Measurements from ENCODE around the gene INTS3. TPM values are rescaled to one million over a fixed set of nuclear protein-coding genes. Genes with fewer than 3 reads are reported as not detected.

Gene INTS3, protein sequence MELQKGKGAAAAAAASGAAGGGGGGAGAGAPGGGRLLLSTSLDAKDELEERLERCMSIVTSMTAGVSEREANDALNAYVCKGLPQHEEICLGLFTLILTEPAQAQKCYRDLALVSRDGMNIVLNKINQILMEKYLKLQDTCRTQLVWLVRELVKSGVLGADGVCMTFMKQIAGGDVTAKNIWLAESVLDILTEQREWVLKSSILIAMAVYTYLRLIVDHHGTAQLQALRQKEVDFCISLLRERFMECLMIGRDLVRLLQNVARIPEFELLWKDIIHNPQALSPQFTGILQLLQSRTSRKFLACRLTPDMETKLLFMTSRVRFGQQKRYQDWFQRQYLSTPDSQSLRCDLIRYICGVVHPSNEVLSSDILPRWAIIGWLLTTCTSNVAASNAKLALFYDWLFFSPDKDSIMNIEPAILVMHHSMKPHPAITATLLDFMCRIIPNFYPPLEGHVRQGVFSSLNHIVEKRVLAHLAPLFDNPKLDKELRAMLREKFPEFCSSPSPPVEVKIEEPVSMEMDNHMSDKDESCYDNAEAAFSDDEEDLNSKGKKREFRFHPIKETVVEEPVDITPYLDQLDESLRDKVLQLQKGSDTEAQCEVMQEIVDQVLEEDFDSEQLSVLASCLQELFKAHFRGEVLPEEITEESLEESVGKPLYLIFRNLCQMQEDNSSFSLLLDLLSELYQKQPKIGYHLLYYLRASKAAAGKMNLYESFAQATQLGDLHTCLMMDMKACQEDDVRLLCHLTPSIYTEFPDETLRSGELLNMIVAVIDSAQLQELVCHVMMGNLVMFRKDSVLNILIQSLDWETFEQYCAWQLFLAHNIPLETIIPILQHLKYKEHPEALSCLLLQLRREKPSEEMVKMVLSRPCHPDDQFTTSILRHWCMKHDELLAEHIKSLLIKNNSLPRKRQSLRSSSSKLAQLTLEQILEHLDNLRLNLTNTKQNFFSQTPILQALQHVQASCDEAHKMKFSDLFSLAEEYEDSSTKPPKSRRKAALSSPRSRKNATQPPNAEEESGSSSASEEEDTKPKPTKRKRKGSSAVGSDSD
- 10 to 100 TPM; 17.8 to 31.3 (median 28.0) TPM for polyA plus RNA-seq

GRCh38 chr1:153727463-153728304 is at the start of gene INTS3:
Gene INTS3, plus strand, starts transcription at chr1:153728050. Its CDS starts 585 bp downstream, at chr1:153728635.
- 0 to 1% (median 1%) methylated on average over 41 to 49 of the region's 49 CpGs for WGBS, 3 donors
- peak within 1 kb of the TSS; percentile 94 for H3K27ac ChIP-seq (ENCODE audit: low read depth, low read length)

DNA sequence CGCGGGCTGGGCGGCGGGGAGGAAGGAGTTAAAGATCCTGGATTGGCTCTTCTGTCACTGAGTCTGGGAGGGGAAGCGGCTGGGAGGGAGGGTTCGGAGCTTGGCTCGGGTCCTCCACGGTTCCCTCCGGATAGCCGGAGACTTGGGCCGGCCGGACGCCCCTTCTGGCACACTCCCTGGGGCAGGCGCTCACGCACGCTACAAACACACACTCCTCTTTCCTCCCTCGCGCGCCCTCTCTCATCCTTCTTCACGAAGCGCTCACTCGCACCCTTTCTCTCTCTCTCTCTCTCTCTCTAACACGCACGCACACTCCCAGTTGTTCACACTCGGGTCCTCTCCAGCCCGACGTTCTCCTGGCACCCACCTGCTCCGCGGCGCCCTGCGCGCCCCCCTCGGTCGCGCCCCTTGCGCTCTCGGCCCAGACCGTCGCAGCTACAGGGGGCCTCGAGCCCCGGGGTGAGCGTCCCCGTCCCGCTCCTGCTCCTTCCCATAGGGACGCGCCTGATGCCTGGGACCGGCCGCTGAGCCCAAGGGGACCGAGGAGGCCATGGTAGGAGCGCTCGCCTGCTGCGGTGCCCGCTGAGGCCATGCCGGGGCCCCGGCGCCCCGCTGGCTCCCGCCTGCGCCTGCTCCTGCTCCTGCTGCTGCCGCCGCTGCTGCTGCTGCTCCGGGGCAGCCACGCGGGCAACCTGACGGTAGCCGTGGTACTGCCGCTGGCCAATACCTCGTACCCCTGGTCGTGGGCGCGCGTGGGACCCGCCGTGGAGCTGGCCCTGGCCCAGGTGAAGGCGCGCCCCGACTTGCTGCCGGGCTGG is 49.1 kb upstream of the INTS3 start, which contains the start of gene NPR1:
Gene NPR1, plus strand, starts transcription at position 170 of the 818 bp plus-strand sequence. Its CDS starts 421 bp downstream, at position 591.
- WGBS, 3 donors, result 1% methylated on average over 65 to 78 of the region's 78 CpGs

DNA sequence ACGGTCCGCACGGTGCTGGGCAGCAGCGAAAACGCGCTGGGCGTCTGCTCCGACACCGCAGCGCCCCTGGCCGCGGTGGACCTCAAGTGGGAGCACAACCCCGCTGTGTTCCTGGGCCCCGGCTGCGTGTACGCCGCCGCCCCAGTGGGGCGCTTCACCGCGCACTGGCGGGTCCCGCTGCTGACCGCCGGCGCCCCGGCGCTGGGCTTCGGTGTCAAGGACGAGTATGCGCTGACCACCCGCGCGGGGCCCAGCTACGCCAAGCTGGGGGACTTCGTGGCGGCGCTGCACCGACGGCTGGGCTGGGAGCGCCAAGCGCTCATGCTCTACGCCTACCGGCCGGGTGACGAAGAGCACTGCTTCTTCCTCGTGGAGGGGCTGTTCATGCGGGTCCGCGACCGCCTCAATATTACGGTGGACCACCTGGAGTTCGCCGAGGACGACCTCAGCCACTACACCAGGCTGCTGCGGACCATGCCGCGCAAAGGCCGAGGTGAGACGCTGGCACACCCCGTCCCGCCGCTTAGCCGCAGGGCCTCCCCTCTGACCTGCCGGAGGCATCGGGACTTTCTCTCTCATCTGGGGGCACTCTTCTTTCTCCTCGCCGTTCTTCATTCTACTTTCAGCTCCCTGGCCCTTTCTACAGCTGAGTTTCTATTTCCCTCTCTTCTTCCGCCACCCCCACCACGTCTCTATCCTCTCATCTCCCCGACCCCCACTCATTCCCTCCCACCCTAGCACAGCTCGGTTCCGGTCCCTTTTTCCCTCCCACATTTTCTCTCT is 48.3 kb upstream of the INTS3 start:
- H3K27ac ChIP-seq (ENCODE audit: low read depth, low read length), result no peak overlapping the region
- 1 to 6% (median 2%) methylated on average over 68 to 73 of the region's 73 CpGs for WGBS, 3 donors

More for the DNA sequence above, 49.1 kb upstream of the INTS3 start, which contains the start of gene NPR1:
- H3K27ac ChIP-seq (ENCODE audit: low read depth, low read length), result no peak within 1 kb of the TSS

GRCh38 chr1:153680120-153680403 is 47.8 kb upstream of the INTS3 start:
- WGBS, 3 donors, result 13 to 37% (median 14%) methylated on average over 9 to 10 of the region's 10 CpGs

DNA sequence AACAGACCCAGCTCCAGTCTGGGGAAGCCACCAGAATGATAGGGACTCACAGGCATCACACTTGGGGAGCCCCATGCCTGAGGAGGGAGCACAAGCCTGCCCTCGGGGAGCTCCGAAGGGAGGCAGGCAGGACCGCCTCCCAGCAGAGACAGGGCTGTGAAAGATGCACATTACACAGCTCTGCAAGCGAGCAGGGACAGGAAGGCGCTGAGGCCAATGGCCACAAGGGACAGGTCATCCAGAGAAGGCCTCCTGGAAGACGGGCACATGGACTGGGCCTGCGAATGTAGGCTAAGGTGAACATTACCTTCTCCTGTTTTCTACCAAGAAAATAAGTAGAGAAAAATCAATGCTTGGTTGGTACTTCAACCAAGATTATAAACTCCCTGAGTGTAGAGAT is 45.1 kb upstream of the INTS3 start:
- 80 to 90% (median 85%) methylated on average over 7 of the region's 7 CpGs for WGBS, 3 donors
- H3K27ac ChIP-seq (ENCODE audit: low read depth, low read length), result no peak overlapping the region

More at GRCh38 chr1:153680120-153680403, 47.8 kb upstream of the INTS3 start:
- no peak overlapping the region for H3K27ac ChIP-seq (ENCODE audit: low read depth, low read length)

DNA sequence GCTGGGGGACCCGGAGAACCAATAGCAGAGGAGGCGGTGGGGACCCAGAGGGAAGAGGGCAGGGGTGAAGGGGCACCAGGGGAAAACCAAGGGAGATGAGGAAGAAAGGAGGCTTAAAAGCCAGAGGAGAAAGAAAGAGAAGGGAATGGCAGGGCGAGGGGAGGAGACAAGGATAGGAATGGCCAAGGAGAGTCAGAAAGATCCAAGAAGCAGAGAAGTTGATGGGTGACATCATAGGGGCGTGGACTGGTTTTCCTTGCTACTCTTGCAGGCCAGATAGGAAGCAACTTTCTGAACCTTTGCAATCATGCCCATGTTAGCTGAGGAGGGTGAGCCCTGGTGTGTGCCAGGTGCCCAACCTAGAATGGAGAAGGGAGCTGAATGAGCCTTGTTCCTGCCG is 44.0 kb upstream of the INTS3 start:
- H3K27ac ChIP-seq (ENCODE audit: low read depth, low read length), result no peak overlapping the region
- 73 to 86% (median 79%) methylated on average over 5 of the region's 5 CpGs for WGBS, 3 donors

DNA sequence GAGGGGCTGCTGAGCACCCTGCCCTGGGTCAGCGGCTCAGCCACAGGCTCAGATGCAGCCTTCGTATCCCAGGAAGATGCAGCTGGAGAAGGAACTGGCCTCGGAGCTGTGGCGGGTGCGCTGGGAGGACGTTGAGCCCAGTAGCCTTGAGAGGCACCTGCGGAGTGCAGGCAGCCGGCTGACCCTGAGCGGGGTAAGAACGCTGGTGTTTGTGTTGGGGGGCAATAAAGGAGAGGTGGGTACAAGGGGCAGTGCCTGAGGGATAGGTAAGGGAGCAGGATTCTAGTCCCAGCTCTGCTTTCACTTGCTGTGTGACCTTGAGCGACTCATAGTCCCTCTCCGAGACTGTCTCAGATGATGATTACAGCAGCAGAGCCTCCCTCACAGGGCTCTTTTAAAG is 43.0 kb upstream of the INTS3 start:
- H3K27ac ChIP-seq (ENCODE audit: low read depth, low read length), result no peak overlapping the region
- 52 to 92% (median 88%) methylated on average over 12 of the region's 12 CpGs for WGBS, 3 donors

GRCh38 chr1:153685544-153686340 is 42.1 kb upstream of the INTS3 start:
- no peak overlapping the region for H3K27ac ChIP-seq (ENCODE audit: low read depth, low read length)
- WGBS, 3 donors, result 71 to 84% (median 82%) methylated on average over 11 of the region's 11 CpGs

- 80 to 90% (median 84%) methylated on average over 16 of the region's 16 CpGs for WGBS, 3 donors
- no peak overlapping the region for H3K27ac ChIP-seq (ENCODE audit: low read depth, low read length)
Measured at GRCh38 chr1:153687346-153688125, 40.3 kb upstream of the INTS3 start.

- 81 to 88% (median 84%) methylated on average over 7 of the region's 7 CpGs for WGBS, 3 donors
- H3K27ac ChIP-seq (ENCODE audit: low read depth, low read length), result no peak overlapping the region
Measured at GRCh38 chr1:153688276-153688675, 39.6 kb upstream of the INTS3 start.

GRCh38 chr1:153688736-153689328 is 39.0 kb upstream of the INTS3 start:
- 83 to 90% (median 86%) methylated on average over 18 of the region's 18 CpGs for WGBS, 3 donors
- H3K27ac ChIP-seq (ENCODE audit: low read depth, low read length), result no peak overlapping the region

- H3K27ac ChIP-seq (ENCODE audit: low read depth, low read length), result no peak overlapping the region
- 76 to 94% (median 92%) methylated on average over 4 of the region's 4 CpGs for WGBS, 3 donors
Measured at GRCh38 chr1:153693466-153693865, 34.4 kb upstream of the INTS3 start.

DNA sequence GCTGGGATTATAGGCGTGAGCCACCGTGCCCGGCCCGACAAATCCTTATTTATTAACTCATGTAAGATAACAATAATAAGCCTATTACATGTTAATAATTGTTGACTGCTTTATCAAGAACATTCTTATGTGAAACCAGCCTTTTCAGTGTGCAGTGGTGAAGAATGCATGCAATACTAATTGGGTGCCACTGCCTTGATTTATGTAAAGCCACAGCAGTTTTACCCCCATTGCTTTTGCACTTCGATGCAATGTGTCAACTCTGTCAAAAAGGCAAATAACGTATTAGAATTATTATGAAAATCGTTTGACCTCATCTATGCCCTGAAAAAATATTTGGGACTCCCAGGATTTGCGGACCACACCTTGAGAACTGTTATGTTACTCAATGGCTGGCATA is 31.1 kb upstream of the INTS3 start:
- no peak overlapping the region for H3K27ac ChIP-seq (ENCODE audit: low read depth, low read length)
- WGBS, 3 donors, result 56 to 76% (median 76%) methylated on average over 8 of the region's 8 CpGs

DNA sequence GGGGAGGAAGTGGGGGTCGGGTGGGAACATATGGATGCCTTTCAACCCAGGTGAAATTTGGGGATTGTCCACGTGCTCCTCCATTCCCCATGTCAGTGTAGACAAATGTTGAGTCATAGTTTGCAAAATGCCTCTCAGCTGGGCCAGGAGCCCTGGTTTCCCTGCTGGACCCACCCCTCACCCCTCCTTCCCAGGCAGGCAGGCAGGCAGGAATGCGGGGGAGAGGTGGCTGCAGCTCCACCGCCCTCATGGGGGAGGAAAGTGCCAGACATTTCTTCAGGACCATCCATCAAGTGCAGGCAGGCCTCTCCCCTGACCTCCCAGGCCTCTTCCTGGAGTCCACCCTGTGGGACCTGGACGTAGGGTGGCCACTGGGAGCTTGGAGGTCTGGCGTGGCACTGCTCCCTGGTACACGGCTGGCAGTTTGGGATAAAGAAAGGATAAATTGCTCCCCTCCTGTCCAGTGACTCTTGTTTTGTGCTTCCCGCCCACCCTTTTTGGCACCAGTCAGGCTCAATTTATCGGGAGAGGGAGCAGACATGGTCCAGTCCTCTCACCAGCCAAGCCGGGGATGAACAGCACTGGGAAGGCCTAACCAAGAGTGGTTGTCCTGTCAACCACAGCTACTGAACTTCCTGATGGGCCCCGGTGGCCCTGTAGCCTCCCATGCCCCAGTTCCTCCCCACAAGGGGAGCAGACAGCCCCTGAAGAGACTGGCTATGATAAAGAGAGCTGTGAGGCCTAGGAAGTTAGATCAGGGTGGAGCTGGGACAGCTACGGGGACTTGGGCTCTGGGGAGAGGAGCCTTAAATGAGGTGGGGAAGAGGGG is 30.4 kb upstream of the INTS3 start:
- peak overlapping the region; percentile 93 for H3K27ac ChIP-seq (ENCODE audit: low read depth, low read length)
- WGBS, 3 donors, result 39 to 58% (median 45%) methylated on average over 12 of the region's 12 CpGs

All from adipose tissue (tissue), 3 donors.